DMS53 treated with DMSO at 0.1 percent for 48 hours (cell line): ENCODE data around the gene RILP.
A peak's percentile ranks its signal among the peaks of the same experiment; 100 is the strongest.

Experiments used
- DNase-seq: peaks from one replicate; lab custom pipeline; 2025; ENCODE audit not compliant: unreplicated experiment; lab: John Stamatoyannopoulos, UW

Gene RILP

DNA sequence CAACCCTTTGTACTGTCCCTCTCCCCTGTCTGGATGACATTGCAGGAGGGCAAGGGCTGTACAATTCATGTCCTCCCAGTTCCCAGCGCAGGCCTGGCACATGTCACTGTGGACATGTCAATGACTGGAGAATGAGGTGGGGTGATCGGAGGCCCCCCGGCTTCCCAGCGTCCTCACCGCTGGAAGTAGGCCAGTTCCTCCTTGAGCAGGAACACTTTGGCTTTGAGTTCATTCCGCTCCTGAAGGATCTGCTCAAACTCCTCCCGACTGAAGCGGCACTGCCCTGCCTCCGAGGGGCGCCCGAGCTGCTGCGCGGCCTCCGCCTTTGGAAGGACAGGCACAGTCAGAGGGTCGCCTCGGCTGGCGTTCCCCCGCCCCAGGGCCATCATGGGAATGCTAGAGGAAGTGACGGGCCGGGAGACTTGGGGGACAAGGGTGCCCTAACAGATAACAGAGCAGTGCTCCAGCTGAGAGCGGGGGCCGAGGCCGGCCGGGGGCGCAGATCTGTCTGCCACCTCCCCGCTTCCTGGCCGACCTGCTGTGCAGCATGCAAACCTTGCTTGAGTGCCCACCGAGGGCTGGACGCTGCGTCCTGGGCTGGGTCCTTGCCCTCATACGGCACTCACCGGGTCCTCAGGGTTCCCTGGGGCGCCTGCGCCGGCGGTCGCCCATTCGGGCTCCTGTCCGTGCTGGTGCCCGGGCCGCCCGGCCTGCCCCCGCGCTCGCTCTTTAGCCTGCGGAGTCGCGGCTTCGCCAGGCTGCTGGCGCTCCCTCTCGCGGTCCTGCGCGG is 1.3 kb downstream of the RILP start:
- DNase-seq = peak; percentile 68

DNA sequence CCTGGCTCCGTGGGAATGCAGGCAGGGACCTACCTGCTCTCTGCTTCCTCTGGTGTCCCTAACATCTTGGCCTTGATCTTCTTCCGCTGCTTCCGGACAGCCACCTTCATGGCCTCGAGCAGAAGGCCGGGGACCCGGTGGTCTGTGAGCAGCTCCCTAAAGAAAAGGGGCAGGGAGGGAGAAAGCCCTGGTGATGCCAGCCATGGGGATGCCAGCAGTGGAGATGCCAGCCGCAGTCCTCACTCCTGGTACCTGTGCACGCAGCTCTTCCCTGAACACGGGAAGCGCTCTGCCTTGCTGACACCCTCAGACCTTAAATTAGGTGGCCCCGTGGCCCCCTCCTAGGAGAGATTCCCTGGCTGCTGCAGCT is 1.9 kb downstream of the RILP start:
- no peak for DNase-seq

DNA sequence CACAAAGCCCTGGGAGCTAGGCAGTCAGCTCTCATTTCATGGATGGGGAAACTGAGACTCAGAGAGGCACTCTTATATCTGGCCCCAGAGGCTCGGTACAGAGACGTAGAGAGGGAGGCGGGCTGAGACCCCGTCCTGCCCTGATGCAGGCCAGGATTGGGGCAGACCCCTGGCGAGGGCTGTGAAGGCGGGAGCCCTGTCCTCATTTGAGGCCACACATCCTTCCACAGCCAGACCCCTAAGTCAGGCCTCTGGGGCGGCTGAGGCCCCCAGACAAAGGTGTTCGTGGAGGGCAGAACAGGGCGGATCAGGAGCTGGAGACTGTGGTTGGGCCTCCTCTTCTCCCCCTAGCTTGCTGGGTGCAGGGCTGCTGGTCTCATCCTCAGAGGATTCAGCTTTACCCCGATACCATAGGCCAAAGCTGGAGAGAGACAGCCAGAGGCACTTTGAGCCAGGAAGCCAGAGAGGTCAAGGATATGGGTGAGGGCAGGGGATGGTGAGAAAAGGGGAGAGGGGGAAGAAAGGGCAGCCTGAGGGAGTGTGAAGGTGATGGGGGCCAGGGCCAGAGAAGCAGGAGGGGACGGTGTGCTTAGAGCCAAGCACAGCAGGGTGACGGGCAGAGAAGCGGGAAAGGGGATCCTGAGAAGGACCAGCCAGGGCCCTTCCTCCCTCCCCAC is 3.3 kb downstream of the RILP start:
- DNase-seq = no peak

DNA sequence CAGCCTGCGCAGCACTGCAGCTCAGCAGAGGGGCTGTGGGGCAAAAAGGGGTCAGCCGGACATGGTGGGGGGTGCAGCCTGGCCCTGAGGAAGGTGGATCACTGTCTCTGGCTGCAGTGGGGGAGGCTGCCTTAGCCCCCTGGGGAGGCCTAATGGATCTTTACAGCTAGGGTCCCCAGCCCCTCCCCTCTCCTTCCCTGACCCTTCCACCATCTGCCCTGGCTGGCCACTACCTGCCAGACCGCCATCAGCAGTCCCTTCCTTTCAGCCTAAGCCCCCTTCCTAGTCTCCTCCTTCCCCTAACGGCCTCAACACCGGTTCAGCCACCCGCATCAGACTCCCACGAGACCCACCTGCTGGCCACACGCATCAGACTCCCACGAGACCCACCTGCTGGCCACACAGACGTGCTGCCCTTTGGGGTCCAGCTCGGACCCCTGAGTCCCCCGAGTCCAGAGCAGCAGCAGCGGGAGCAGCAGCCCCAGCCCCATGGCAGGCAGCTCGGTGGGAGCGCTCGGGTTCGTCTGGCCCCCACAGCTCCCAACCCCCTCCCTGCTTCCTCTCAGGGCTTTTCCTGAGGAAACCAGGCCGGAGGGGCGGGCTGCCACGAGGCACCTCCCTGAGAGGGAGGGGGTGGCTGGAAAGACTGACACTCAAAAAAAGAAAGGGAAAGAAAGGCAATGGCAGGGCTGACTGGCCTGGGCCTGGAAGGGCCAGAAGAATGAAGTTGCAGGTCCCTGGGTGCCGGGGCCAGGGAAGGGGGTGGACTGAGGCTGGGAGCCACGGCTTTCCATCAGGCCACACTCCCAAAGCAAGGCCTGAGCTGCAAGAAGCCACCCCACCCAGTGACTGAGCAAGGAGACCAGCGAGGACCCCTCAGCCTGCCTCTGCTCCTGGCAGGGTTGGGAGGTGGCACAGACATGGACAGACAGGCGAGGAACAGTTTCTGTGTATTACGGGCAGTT is 4.2 kb downstream of the RILP start, which contains the start of gene SCARF1:
TSS of gene SCARF1 (minus strand) at position 526 of the 965 bp plus-strand sequence. CDS start at position 491, 35 bp downstream.
- no peak for DNase-seq

DNA sequence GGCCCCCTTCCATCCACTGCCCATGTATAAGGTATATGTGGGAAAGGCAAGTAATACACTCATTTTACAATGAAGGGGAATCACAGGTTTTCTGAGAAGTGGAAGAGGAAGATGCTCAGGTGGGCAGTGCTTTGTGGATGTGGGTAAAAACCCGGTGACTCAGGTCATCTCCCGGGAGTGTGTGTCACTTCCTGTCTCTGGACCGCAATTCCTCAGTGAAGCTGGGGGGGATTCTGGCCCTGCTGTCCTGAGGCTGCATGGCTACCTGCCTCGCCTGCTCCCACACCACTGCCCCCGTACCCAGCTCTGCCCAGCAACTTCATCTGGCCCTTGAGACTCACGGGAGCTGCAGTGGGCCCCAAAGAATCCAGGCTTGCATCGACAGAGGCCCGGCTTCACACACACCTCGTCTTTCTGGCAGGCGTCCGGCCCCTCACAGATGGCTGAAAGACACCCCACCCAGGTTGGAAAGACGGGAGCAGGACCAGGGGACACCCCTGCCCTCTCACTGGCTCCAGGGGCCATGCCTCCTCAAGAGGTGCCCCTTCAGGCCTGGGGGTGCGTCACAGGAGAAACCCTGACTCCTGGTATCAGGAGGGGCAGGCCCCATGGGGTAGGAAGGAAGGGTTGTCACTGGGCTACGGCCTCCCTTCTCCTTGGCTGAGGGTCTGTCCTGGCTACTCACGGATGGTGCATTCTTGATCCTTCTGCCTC is 5.0 kb downstream of the RILP start:
- no peak for DNase-seq

DNA sequence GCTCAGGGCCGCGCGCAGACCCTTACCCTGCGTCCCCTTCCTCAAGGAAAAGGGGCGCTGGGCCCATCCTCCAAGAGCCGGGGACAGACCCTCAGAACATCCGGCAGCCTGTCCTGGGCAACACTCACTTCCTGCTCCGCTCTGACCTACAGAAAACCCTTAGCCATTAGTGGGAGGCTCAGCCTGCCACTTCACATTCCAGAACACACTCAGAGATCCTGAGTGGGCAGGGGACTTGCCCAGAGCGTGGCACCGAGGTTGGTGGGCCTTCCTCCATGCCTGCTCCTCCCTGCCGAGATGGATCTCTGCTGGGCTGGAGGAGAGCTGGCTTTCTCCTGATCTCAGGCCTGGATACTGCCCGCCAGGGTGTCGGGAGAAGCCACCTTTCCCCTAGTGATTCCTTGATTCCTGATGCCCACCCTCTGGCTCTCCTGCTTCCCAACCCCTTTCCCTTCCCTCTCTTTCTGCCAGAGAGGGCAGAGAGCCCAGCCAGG is 5.6 kb downstream of the RILP start:
- peak; percentile 15 for DNase-seq

DNA sequence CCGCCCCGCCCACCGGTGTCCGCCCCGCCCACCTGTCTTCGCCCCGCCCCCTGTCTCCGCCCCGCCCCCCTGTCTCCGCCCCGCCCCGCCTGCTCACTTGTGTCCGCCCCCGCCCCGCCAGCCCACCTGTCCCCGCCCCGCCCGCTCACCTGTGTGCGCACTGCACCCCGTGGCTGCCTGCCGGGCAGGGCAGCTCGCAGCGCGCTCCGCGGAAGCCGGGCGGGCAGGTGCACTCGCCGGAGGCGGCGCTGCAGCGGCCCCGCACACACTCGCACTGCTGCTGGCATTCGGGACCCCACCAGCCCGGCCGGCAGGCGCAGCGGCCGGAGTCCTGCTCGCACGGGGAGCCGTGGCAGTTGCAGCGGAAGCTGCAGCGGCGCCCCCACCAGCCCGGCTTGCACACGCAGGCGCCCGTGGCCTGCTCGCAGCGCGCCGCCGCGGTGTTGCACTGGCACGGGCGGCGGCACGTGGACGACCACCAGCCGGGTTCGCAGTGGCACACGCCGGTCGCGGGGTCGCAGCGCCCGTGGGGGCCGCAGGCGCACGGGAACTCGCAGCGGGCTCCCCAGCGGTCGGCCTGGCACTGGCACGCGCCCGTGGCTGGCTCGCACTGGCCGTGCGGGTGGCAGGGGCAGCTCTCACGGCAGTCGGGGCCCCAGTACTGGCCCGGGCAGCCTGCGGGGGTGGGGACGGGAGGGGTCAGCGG is 6.2 kb downstream of the RILP start:
- DNase-seq = peak; percentile 45

DNA sequence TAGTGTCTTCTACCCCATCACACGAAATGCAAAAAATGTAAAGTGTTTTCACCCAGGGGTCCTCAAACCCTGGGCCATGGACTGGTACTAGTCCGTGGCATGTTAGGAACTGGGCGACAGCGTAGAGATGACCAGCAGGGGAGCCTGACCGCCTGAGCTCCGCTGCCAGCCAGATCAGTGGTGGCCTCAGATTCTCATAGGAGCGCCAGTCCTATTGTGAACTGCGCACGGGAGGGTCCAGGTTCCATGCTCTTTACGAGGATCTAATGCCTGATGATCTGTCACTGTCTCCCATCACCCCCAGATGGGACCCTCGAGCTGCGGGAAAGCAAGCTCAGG is 8.6 kb downstream of the RILP start:
- DNase-seq = no peak

DNA sequence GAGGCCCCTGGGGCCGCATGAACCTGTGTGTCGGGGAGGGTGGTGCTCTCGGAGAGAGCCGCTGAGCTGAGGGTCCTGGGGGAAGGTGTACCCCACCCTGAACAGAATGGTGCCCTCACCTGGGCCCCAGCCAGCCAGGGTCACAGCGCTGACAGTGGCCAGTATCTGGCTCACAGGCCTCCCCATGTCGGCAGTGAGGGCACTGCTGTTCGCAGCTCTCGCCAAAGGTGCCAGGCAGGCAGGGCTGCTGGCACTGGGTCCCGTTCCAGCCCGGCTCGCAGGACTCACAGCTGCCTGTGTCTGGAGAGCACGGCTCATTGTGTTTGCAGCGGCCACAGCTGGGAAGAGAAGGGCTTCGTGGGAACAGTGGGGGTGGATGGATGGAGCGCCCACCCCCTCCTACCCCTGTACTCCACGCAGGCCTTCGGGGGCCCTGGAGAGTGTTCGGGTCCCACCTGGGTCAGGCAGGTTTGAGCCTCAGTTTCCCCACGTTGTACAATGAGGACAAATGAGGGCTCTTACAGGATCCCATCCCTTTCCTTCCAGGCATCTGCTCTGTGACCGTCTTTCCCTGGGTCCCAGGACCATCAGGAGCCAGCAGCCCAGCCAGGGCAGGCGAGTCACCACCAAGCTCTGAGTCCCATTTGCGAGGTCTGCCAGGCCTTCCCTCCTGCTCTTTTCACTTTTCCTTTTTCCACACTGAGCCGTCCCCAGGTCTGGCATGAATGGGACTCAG is 9.2 kb downstream of the RILP start:
- no peak for DNase-seq

DNA sequence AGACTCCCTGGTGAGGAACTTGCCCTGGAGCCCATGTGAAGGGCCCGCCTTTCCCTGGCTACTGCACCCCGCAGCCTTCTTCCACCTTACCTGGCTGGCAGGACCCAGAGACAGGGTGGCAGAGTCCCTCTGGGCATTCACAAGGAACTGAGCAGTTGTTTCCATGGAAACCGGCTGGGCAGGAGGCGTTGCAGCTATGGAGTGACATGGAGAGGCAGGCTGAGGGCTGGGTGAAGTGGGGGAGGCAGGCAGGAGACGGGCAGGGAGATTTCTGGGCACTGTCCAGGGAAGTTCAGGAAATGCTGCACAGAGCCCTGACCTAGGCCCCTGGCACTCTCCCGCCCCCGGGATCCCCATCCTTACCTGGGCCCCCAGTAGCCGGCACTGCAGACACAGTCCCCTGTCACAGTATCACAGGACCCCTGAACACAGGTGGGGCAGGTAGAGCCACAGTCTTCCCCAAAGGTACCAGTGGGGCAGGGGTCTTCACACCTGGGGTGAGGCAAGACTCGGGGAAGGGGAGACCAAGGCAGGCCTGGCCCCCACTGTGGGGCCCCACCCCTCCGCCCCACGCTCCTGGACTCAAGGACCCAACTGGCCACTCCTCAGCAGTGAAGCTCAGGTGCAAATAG is 10.0 kb downstream of the RILP start:
- DNase-seq = peak; percentile 67

DNA sequence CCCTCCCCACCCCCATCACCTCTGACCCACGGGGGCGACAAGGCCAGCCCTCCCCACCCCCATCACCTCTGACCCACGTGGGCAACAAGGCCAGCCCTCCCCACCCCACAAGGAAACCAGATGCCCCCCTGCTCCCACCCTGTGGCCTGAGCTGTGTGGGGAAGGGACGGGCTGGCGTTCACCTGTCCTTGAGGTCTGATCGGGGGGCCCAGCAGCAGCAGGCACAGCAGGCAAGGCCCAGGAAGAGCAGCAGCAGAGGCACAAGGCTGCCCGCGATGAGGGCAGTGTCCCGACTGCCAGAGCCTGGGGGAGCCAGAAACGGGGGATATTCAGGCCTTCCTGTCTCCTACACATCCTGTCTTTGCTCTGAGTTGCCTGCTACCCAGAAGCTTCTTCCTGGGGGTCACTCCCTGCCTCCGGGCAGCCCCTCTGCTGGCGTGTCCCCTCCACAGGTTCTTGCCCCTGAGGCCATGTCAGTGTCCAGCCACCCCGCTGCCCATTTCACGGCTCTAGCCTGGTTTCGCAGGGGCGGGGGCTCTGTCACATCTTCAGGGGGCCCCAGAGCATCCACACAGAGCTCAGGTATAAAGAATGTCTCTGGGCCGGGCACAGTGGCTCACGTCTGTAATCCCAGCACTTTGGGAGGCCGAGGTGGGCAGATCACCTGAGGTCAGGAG is 10.9 kb downstream of the RILP start:
- DNase-seq = no peak

DNA sequence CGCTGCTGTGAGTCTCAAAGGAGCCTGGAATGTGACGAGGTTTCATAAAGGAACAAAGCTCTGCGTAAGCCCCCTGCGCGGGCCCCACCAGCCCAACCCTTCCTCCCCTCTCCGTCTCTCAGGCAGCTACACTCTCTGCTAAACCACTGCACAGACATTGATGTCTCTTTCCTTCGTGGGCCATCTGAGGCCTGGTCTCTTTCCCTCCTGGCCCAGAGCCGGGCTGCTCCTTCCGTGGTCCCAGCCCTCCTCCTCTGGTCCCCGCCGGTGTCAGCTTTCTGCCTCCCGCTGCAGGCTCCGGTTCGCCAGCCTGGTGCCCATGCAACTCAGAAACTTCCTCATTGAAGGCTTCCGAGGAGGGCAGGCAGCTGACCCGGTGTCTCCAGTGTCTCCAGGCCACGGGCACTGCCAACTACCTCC is 11.5 kb downstream of the RILP start:
- no peak for DNase-seq

DNA sequence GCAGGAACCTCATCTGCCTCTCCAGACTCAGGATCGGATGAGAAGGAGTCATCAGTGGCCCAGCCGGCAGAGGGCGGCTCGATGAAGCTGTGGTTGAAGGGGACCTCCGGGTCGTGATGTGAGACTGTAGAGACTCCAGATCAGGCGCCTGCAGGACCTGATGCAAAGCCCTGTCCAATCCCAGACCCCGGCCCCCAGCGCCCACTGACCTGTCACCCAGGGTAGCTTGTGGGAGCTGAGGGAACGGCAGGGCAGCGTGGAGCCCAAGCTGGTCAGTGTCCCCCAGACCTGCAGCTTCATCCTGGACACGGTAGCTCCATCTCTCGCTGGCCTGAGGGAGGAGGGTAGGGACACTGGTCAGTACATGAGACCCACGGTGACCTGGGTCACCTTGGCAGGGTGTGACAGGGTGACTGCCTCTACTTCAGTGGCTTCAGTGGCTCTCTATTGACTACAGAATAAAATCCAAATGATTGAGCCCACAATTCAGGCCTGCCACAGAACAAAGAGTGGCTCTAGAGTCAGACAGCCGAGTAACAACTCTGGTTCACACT is 12.9 kb downstream of the RILP start:
- DNase-seq = no peak

DNA sequence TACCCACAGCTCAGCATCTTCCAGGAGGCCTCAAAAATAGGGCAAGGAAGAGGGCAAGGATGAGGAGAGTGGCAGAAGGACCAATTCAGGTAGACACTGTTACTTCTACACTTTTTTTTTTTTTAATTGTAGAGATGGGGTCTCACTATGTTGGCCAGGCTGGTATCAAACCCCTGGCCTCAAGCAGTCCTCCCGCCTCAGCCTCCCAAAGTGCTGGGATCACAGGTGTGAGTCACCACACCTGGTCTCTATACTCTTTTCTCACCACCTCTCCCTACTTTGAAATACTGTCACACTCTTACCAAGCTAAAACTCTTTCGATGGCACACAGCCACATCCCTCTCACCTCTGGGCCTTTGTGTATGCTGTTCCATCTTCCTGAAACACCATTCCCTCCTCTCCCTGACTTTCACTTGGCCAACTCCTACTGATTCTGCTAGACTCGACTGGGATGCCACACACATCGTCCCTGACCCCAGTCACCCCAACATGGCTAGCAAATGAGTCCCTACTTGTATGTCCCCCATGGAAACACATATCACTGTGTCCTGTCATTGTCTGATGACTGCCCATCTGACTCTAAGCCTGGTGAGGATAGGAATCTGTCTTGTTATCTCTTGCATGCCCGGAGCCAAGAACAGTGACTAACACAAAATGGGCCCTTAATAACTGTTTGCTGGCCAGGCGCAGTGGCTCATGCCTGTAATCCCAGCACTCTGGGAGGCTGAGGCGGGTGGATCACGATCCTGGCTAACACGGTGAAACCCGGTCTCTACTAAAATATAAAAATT is 13.8 kb downstream of the RILP start:
- no peak for DNase-seq

DNA sequence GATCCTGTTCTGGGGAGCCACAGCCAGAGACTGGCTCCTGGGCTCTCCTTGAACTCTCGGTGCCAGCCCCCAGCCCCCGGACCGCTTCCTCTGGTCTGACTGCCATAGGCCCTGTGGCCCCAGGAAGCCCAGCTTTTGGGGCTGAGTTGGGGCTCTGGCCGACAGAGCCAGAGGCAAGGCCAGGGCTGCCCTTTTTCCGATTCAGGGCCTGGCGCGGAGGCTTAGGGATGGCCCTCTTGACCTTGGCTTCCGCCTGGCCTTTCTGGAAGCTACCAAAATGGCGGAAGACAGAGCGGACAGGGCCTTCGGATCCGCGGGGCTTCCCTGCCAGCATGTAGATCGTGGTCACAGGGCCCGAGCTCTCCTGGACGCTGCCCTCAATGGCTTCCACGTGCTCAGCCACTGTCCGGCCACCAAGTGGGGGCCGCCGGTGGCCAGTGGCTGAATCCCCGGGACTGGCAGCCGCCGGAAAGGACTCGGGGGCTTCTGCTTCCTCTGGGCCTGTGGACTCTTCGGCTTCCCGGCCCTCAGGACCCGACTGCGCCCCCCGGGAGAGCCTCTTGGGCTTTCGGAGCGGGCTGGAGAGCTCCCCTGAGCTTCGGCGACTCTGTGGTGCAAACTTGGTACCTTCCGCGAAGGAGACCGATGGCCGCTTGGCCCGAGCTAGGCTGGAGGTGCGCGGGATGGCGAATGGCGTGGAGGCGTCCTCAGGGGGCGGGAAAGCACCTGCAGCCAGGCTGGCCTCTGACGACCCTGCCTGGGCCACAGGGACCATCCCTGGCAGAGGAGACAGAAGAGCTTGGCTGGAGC is 14.6 kb downstream of the RILP start:
- no peak for DNase-seq

DNA sequence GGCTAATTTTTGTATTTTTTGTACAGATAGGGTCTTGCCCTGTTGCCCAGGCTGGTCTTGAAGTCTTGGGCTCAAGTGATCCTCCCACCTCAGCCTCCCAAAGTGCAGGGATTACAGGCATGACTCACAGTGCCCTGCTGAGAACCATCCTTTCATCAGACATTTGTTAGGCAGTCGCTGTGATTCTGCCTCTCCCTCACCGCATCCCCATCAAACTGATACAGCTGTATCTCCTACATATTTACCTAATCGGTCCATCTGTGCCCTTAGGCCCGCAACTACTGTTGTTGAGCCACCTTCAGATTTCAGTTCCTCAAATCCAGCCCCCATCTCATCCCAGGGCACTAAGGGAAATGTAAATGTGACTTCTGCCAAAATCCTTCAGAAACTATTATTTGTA is 19.0 kb downstream of the RILP start:
- no peak for DNase-seq
